GM12892 (cell line): ENCODE data around the gene HIGD2B.

Experiments
- POLR2A ChIP-seq: IDR thresholded peaks from 2 replicates; pipeline ENCODE4 v1.6.1; 2011; ENCODE audit warnings: low read depth, low read length, control low read depth
- POLR2AphosphoS5 ChIP-seq: IDR thresholded peaks from 2 replicates; pipeline ENCODE4 v1.6.1; 2011; ENCODE audit warnings: low read depth, low read length, control low read depth
- TAF1 ChIP-seq: IDR thresholded peaks from 2 replicates; pipeline ENCODE4 v1.6.1; 2011; ENCODE audit warnings: low read depth, mild to moderate bottlenecking, control low read depth, low read length, borderline replicate concordance

GRCh38 chr15:72690938-72691337 lies 5.0 kb upstream of the HIGD2B start:
- no peak for TF ChIP-seq TAF1
- no peak for TF ChIP-seq POLR2A
- no peak for TF ChIP-seq POLR2AphosphoS5
